AG09319 (cell line): ENCODE results near the gene COA7.

Experiments used
- DNase-seq: peaks from one replicate; pipeline ENCODE4 v3.0.0-alpha.2; 2010; ENCODE audit warnings: low read depth; ENCODE audit errors: extremely low read depth
- TF ChIP-seq, protein P1 (sequence below): IDR thresholded peaks from 2 replicates; pipeline ENCODE4 v1.5.1; 2011; ENCODE audit warnings: low read depth, mild to moderate bottlenecking, inconsistent platforms, low read length, moderate library complexity

The COA7 gene

GRCh38 chr1:52659356-52659755, 38.8 kb downstream of the COA7 start:
- TF ChIP-seq, protein P1, sequence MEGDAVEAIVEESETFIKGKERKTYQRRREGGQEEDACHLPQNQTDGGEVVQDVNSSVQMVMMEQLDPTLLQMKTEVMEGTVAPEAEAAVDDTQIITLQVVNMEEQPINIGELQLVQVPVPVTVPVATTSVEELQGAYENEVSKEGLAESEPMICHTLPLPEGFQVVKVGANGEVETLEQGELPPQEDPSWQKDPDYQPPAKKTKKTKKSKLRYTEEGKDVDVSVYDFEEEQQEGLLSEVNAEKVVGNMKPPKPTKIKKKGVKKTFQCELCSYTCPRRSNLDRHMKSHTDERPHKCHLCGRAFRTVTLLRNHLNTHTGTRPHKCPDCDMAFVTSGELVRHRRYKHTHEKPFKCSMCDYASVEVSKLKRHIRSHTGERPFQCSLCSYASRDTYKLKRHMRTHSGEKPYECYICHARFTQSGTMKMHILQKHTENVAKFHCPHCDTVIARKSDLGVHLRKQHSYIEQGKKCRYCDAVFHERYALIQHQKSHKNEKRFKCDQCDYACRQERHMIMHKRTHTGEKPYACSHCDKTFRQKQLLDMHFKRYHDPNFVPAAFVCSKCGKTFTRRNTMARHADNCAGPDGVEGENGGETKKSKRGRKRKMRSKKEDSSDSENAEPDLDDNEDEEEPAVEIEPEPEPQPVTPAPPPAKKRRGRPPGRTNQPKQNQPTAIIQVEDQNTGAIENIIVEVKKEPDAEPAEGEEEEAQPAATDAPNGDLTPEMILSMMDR, result no peak
- no peak for DNase-seq

DNA sequence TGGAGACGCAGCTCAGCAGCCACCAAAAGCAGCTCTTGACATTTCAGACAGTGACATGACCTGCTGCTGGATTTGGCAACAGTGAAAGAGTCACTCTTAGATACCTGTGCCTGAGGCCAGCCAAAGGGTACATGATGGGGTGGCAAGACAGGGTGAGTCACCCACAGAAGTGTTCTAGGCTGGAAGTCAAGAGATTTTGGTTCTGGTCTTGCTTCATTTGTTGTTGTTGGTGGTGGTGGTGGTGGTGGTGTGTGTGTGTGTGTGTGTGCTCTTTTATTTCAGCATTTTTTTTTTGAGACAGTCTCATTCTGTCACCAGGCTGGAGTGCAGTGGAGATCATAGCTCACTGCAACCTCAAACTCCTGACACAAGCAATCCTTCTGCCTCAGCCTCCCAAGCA, 39.4 kb downstream of the COA7 start:
- TF ChIP-seq, protein P1, result no peak
- DNase-seq, result no peak

DNA sequence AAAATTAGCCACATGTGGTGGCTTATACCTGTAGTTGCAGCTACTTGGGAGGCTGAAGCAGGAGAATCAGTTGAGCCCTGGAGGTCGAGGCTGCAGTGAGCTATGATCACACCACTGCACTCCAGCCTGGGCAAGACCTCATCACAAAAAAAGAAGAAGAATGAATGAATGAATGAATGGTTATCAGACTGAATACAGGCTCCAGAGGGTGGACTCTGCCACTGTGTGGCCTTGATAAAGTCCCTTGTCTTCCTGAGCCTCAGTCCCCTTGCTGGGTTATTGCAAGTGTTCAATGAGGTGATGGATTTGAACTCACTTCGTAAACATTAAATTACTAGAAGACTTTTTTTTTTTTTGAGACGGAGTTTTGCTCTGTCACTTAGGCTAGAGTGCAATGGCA, 40.4 kb downstream of the COA7 start:
- TF ChIP-seq, protein P1, result no peak
- DNase-seq, result no peak

GRCh38 chr1:52654063-52654462, 44.1 kb downstream of the COA7 start:
- no peak for DNase-seq
- TF ChIP-seq, protein P1, result no peak

DNA sequence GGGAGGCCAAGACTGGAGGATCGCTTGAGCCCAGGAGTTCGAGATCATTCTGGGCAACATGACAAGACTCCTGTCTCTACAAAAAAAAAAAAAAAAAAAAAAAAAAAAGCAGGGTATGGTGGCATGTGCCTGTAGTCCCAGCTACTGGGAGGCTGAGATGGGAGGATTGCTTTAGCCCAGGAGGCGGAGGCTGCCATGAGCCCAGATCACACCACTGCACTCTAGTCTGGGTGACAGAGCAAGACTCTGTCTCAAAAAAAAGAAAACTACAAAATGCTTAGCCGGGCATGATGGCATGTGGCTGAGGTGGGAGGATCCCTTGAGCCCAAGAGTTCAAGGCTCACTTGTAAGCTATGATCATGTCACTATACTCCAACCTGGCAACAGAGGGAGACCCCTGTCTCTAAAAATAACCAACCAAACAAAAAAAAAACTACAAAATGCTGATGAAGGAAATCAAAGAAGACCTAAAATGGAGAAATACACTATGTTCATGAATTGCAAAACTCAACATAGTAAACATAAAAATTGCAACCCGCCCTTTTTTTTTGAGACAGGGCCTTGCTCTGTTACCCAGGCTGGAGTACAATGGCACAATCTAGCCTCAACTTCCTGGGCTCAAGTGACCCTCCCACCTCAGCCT, 44.8 kb downstream of the COA7 start:
- no peak for DNase-seq
- TF ChIP-seq, protein P1, result no peak

GRCh38 chr1:52651904-52652303, 46.2 kb downstream of the COA7 start:
- no peak for DNase-seq
- TF ChIP-seq, protein P1, result no peak

- TF ChIP-seq, protein P1, result no peak
- no peak for DNase-seq
Measured at GRCh38 chr1:52645261-52645660, 52.9 kb downstream of the COA7 start.
